ENCODE data around the gene WWOX.

The WWOX gene

GRCh38 chr16:78530283-78530682 is 430.8 kb downstream of the WWOX start:
- DNase-seq (ENCODE audit: low spot score) = no peak

GRCh38 chr16:78535098-78535497 is 435.6 kb downstream of the WWOX start:
- no peak for DNase-seq (ENCODE audit: low spot score)

DNA sequence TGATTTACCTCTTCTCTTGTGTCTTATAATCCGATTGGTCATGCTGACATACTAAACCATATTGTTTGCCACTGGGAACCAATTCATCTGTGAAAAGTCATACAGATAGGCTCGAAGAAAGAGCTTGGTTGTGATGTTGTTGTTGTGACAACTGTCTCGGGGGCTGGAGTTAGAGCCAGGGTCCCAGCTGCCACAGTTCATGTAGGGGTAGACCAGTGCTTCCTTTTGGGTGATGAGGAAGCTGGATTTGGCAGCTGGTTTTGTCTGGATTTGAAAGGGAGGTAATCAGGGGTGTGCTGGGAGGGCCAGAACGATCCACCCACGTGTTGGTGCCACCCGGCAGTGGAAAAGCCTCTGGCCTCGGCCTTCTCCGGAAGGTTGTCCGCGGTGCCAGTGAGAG is 438.1 kb downstream of the WWOX start:
- no peak for DNase-seq (ENCODE audit: low spot score)

DNA sequence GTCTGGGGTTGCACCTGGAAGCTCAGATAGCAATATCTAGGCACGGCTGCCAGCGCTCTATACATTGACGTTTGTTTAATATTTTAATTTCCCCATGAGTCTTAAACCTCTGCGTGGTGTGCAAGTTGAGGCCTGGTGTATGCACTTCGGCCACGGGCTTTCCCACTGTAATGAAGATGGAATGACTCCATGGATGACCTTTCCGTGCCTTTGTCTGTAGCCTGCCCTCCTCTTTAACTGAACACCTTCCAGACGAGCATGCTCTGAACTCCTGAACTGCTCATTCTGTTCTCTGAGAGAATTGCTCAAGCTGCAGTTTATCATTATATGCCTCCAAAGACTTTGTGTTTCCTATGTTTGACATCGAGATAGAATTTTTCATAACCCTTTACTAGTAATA is 438.8 kb downstream of the WWOX start:
- no peak for DNase-seq (ENCODE audit: low spot score)

DNA sequence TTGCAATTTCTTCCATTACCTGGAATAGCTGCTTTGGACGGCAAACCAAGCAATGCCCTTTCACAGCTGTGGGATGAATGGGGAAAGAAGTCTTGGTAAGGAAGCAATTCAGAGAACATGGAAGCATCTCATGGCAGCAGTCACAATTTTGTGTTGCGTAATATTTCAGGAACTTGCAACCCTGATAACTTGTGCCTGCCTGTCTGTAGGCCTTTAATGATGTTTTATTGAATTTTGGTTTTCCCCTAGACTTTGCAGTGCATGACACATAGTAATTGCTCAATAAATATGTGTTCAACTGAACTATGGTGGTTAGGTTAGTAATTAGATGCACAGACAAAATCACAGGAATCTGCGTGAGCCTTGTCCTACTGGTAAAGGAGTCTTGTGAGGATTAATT is 439.5 kb downstream of the WWOX start:
- DNase-seq (ENCODE audit: low spot score) = no peak

DNA sequence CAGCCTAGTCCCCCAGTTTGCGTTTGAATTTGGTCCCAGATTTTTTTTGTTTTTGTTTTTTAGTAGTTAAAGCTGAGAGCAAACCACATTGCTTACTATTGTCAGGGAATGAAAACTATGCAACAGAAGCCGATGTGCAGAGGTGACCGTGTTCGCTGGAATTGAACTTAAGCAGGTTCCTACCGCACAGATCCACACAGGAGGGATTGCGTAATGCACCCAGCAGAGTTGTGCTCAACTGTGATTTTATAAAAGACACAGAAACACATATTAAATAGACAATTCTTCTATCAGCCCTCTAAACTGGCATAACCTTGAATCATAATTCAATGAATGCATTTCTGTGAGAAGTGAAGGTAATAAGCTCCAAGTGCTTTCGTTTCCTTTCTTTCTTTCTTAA is 443.0 kb downstream of the WWOX start:
- no peak for DNase-seq (ENCODE audit: low spot score)

- DNase-seq (ENCODE audit: low spot score) = no peak
Measured at GRCh38 chr16:78543023-78543422, 443.6 kb downstream of the WWOX start.

- no peak for DNase-seq (ENCODE audit: low spot score)
Measured at GRCh38 chr16:78549366-78549765, 449.9 kb downstream of the WWOX start.

- no peak for DNase-seq (ENCODE audit: low spot score)
Measured at GRCh38 chr16:78551487-78552085, 452.1 kb downstream of the WWOX start.

GRCh38 chr16:78552106-78552675 is 452.7 kb downstream of the WWOX start:
- no peak for DNase-seq (ENCODE audit: low spot score)

- DNase-seq (ENCODE audit: low spot score) = no peak
Measured at GRCh38 chr16:78552716-78553115, 453.3 kb downstream of the WWOX start.

GRCh38 chr16:78553268-78554039 is 454.0 kb downstream of the WWOX start:
- DNase-seq (ENCODE audit: low spot score) = no peak

GRCh38 chr16:78556421-78556820 is 457.0 kb downstream of the WWOX start:
- no peak for DNase-seq (ENCODE audit: low spot score)

DNA sequence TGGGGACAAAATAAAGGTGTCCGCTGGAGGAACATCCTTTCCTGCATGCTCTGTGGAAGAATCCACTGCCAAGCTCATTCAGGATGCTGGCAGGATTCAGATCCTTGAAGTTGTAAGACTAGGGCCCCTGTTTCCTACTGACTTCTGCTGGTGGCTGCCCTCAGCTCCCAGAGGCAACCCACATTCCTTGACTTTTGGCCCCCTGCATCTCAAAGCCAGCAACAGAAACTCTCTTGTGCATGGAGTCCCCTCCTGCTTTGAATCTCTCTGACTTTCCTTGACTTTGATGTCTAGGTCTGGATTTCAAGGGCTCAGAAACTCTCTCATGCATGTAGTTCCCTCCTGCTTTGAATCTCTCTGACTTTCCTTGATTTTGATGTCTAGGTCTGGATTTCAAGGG is 461.5 kb downstream of the WWOX start:
- DNase-seq (ENCODE audit: low spot score) = no peak

DNA sequence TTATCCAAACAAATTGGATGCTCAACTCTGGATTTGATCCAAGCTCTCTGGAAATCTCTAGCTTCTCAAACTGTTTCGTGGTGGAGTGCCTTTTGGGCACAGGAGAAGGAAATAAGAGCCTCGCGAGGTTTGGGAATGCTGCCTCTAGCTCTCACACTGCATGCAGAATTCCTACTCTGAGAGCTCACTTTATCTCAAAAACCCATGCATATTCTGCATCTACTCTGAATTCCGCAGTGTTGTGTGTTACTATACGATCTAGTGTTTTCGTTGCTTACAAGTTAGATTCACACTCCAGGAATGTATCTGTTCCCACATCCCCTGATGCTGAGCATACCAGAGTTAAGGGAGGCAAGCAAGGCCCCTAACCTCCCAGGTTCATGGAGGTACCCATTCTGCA is 462.7 kb downstream of the WWOX start:
- DNase-seq (ENCODE audit: low spot score) = no peak

GRCh38 chr16:78562650-78563049 is 463.2 kb downstream of the WWOX start:
- DNase-seq (ENCODE audit: low spot score) = no peak

DNA sequence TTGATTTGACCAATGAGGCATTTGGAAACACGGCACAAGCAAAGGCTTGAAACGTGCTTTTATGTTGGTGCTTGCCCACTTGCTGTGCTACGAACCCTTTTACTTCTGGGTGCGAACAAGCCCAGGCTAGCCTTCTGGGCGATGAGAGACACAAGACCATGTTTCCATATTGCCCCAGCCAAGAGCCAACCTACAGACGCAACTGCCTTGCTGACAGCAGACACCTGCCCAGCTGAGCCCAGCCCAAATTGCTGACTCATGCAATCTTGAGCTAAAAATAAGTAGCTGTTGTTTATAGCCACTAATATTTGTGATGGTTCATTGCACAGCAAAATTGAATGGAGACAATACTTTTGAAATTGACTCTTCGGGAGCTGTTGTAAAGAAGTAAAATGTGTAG is 464.5 kb downstream of the WWOX start:
- DNase-seq (ENCODE audit: low spot score) = no peak

DNA sequence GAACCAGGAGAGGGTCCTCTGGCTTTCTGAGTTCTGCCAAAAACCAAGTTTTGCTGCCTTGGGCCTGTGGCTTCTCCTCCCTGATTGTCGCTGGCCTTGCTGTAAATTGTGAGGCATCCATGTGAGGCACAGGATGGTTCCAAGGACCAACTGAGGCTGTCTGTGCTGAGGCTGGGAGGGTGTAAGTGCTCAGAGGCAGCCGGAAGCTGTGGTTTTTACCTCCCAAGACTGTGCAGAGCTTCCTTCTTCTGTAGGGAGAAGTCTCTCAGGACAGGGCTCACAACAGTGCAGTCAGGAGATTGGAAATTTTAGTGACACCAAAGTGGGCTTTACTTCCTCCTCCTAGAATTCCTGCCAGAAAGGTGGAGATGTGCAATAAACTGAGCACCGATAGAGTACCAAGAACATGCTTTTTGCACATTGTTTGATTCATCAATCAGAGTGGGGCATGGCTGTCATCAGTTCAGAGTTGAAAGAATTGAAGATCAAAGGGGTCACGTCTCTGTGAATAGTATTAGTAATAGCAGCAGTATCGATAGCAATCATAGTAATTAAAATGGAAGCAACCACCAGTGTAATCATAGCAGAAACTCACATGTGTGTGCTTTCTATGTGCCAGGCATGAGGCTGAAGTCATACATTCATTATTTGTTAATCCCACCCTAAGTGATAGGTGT is 467.1 kb downstream of the WWOX start:
- DNase-seq (ENCODE audit: low spot score) = no peak

- no peak for DNase-seq (ENCODE audit: low spot score)
Measured at GRCh38 chr16:78570399-78571141, 471.1 kb downstream of the WWOX start.

- DNase-seq (ENCODE audit: low spot score) = no peak
Measured at GRCh38 chr16:78571434-78571833, 472.0 kb downstream of the WWOX start.

DNA sequence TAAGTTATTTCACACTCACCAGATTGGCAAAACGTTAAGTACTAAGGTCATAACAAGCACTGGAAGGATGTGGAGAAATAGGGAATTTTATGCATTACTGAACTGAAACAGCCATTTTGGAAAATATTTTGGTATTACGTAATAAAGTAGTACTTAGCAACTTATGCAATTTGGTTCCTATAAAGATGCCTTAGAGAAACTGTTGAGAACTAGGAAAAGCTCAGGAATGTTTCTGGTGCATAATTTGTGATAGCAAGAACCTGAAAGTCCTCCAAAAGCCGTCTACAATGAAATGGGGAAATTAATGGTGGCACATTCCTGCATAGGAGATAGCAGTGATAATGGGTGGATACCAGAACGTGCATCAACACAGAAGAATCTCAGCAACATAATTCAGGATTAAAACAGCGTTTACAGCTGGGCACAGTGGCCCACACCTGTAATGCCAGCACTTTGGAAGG is 472.5 kb downstream of the WWOX start:
- DNase-seq (ENCODE audit: low spot score) = no peak

GRCh38 chr16:78574571-78574970 is 475.1 kb downstream of the WWOX start:
- DNase-seq (ENCODE audit: low spot score) = no peak

Measured in hematopoietic multipotent progenitor cell treated with erythropoietin and hydrocortisone succinate and interleukin-3 and kit ligand, for 15 days (in vitro differentiated cells).